GM21786 (cell line): ENCODE measurements around the gene AXIN2.

ENCODE experiments used
- ATAC-seq: cut with Tn5 transposase; IDR thresholded peaks from one replicate; pipeline ENCODE4 v1.9.1; 2021; ENCODE audit not compliant: unreplicated experiment

AXIN2 gene

GRCh38 chr17:65583921-65584603 is 22.6 kb upstream of the AXIN2 start:
- ATAC-seq: no peak

- ATAC-seq: no peak
Observed at GRCh38 chr17:65576939-65577338, 15.5 kb upstream of the AXIN2 start.

- ATAC-seq: no peak
Observed at GRCh38 chr17:65573282-65573602, 11.8 kb upstream of the AXIN2 start.

GRCh38 chr17:65572581-65573281 is 11.3 kb upstream of the AXIN2 start:
- ATAC-seq: no peak

GRCh38 chr17:65572186-65572580 is 10.7 kb upstream of the AXIN2 start:
- no peak for ATAC-seq

- ATAC-seq: no peak
Observed at GRCh38 chr17:65568918-65569317, 7.5 kb upstream of the AXIN2 start.

- no peak for ATAC-seq
Observed at GRCh38 chr17:65567566-65567965, 6.1 kb upstream of the AXIN2 start.

GRCh38 chr17:65565559-65565958 is 4.1 kb upstream of the AXIN2 start:
- ATAC-seq: no peak

- ATAC-seq: no peak
Observed at GRCh38 chr17:65564793-65565192, 3.3 kb upstream of the AXIN2 start.

GRCh38 chr17:65562206-65562531 is 721 bp upstream of the AXIN2 start:
- no peak for ATAC-seq

- peak; percentile 33 for ATAC-seq
Observed at GRCh38 chr17:65560628-65561451, 608 bp downstream of the AXIN2 start.

GRCh38 chr17:65559804-65560627 is 1.4 kb downstream of the AXIN2 start:
- ATAC-seq: no peak

- ATAC-seq: no peak
Observed at GRCh38 chr17:65559461-65559803, 2.0 kb downstream of the AXIN2 start.

- ATAC-seq: no peak
Observed at GRCh38 chr17:65558683-65559460, 2.6 kb downstream of the AXIN2 start.

- no peak for ATAC-seq
Observed at GRCh38 chr17:65558311-65558682, 3.2 kb downstream of the AXIN2 start.

- ATAC-seq: no peak
Observed at GRCh38 chr17:65557349-65558310, 3.8 kb downstream of the AXIN2 start.

- ATAC-seq: no peak
Observed at GRCh38 chr17:65556910-65557348, 4.5 kb downstream of the AXIN2 start.

- no peak for ATAC-seq
Observed at GRCh38 chr17:65556014-65556909, 5.2 kb downstream of the AXIN2 start.
